CD4-positive, alpha-beta T cell treated with Interleukin-2 at 100 ng/mL for 4 hours (primary cell): ENCODE data around the gene HELT.
"Not testable (repeated sequence)": the region's sequence is repeated elsewhere in the genome, so short reads cannot be mapped to it uniquely, and the experiment has no call there.

Source experiments
- DNase-seq: peaks from one replicate; pipeline ENCODE4 v3.0.0-alpha.2; 2020; ENCODE audit warnings: low spot score

The HELT gene

GRCh38 chr4:185017964-185018772 is at the start of gene HELT:
TSS of gene HELT (plus strand) at chr4:185018490. CDS start at chr4:185018929, 439 bp downstream.
- no peak for DNase-seq

- DNase-seq: no peak
Observed at GRCh38 chr4:184968784-184969201, 49.5 kb upstream of the HELT start.

GRCh38 chr4:184969610-184970009 is 48.7 kb upstream of the HELT start:
- no peak for DNase-seq

DNA sequence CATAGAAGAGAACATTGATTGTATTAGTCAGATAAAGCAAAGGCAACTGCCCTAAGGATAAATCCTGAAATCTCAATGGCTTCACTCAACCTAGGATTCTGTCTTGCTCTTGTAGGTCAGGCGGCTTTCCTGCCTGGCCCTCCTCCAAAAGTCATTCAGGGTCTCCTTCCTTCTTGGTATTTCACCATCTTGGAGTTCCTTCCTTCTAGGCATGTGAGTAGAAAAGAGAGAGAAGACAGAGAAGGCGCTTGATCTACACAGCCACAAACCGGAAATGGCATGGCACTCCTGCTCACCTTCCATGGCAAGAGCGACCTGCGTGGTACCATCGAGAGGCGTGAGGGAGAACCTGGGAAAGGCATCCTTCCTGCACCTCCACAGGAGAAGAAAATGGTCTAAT is 45.3 kb upstream of the HELT start:
- no peak for DNase-seq

DNA sequence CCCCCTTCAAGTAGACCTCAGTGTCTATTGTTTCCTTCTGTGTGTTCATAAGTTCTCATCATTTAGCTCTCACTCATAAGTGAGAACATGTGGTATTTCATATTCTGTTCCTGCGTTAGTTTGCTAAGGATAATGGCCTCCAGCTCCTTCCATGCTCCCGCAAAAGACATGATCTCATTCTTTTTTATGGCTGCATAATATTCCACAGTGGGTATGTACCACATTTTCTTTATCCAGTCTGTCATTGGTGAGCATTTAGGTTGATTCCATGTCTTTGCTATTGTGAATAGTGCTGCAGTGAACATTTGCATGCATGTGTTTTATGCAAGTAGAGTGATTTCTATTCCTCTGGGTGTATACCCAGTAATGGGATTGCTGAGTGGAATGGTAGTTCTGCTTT is 41.9 kb upstream of the HELT start:
- DNase-seq: not testable (repeated sequence)

DNA sequence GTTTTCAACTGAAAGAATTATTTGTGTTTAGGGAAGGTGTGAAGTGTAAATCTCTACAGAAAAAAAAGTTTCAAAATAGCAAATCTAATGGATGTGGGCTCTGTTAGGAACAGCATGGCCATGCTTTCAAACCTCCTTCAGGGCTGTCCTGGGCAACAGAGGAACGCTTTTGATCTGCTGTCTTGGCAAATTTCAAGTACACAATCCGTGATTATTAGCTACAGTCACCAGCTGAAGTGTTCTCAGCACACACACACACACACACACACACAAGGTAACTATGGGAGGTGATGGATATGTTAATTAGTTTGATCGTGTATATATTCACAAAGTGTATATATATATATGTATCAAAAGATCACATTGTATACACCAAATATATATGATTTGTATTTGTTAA is 40.5 kb upstream of the HELT start:
- DNase-seq: no peak

GRCh38 chr4:184978211-184978610 is 40.1 kb upstream of the HELT start:
- no peak for DNase-seq

DNA sequence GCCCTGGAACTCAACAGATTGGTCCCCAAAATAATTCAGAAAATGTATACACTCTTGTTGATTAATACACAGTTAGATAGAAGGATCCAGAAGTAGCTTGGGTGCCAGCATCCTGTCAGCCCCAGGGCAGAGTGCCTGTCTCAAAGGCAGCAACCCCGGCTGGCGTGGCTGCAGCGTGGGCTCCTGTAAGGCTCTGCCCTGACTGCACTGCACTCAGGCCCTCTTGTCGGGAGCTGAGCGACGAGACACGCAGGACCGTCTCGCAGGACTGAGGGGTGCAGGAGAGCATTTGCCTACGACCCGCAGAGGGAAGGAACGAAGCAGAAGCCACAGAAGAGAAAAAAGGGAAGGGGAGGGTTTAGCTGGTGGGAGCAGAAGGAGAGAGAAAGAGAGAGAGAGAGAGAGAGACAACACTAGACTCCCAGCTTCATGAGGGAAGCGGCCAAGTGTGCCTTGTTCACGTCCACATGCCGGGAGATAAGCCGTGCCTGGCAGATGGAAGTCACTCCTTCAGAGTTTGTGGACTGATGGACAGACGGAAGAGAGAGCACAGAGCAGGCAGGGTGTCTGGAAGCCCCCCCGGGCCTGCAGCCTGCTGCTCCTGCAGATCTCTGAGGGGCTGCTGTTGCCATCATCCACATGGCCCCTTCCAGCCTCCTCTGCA is 38.7 kb upstream of the HELT start:
- no peak for DNase-seq

- DNase-seq: no peak
Observed at GRCh38 chr4:184980261-184980660, 38.0 kb upstream of the HELT start.

DNA sequence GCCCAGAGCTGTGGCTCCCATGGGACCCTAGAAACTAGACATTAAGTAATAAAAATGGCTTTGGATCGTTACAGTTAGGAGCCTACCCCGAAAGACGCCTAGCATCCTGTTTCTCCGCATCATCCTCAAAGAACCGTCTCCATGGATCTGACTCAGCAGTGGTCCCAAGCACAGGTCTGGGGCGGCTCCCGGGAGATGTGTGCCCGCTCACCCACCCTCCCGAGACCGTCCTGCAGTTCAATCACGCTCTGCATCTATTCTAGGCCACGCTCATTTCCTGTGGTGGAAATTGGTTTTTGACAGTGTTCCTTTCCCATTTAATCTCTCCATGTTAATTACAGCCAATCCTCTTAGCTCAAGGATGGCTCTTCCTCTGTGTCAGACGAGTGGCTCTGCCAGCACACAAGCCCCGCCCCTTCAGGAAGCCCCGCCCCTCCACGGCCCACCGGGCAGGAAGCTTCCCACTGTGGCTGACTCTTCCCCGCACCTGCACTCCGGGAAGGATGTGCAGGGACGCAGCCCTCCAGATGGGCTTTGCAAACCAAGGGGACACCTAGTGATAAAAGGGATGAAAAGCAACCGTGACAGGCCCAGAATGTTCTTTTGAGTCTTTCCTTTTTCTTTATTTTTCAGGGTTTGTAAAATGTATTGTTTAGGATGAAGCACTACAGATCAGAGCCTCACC is 34.5 kb upstream of the HELT start:
- DNase-seq: peak; percentile 48

DNA sequence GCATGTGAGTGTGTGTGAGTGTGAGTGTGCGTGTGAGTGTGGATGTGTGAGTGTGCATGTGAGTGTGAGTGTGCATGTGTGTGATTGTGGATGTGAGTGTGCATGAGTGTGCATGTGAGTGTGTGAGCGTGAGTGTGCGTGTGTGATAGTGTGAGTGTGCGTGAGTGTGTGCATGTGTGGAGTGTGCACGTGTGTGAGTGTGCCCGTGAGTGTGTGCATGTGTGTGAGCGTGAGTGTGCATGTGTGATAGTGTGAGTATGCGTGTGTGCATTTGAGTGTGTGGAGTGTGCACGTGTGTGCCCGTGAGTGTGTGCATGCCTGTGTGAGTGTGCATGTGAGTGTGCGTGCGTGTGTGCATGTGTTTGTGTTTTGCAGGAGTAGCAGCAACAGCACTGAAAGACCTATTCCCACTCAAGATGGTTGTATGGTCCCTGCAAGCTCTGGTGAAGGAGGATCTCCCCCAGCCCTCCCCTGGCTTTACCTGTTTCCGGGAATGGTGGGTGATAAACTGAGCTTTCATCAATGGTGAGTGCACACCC is 30.7 kb upstream of the HELT start:
- DNase-seq: no peak

- DNase-seq: no peak
Observed at GRCh38 chr4:184988611-184989010, 29.7 kb upstream of the HELT start.

GRCh38 chr4:184989283-184989682 is 29.0 kb upstream of the HELT start:
- DNase-seq: not testable (repeated sequence)

GRCh38 chr4:184990131-184990530 is 28.2 kb upstream of the HELT start:
- not testable (repeated sequence) for DNase-seq

- no peak for DNase-seq
Observed at GRCh38 chr4:184991860-184992259, 26.4 kb upstream of the HELT start.

DNA sequence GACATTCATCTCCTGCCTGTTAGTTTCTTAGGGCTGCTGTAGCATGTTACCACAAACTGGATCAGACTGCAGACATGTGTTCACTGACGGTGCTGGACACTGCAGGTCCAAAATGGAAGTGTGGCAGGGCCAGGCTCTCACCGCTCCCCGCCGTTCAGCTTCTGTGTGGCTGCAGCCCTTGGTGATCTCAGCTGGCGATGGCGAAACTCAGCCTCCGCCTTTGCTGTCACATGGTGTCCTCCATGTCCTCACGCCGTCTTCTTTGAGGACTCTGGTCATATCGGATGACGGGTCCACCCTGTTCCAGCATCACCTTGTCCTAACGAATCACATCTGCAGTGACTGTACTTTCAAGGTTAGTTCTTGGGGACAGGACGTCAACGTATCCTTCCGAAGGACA is 25.9 kb upstream of the HELT start:
- DNase-seq: no peak

DNA sequence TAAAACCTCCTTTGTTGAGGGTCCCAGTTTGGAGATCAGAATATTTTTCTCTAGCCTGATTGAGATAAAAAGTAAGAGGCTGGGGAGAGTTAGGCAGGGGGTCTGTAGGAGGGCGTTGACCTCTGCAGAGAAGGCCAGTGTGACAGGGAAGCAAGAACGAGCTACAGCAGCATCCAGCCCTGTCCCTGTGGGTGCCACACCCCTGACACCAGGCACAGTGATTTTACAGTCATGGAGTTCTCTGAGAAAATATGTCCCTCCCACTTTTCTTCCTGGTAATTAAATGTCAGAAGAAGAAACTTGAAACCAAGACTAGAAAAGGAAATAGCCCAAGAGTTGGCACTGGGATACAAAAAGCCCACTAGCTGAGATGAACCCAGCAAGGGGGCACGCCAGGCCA is 25.0 kb upstream of the HELT start:
- DNase-seq: no peak

DNA sequence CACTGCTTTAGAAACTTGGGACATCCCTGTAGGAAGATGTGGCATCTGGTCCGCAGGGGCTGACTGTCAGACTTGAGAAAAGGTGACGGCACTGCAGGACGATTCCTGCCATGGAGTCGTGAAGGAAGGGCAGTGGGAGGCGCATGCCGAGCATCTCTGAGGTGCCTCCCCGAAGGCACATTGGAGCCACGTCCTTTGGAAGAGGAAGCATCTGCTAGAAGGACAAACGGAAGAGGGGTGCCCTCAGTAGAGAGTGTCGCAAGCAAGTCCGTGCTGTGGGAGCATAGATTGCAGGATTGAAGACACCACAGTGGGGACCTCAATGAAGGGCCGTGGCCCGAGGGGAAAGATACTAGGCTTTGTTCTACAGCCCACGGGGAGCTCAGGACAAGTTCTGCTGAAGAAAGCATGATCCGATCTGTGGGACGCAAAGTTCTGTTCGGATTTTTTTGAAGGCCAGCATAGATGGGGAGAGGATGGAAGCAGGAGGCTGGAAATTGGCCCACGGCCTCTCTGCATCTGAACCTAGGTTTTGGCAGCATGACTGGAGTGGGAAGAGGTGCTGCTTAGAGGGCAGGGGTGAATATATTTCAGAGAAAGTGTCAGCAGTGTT is 24.2 kb upstream of the HELT start:
- no peak for DNase-seq

- no peak for DNase-seq
Observed at GRCh38 chr4:184994623-184995010, 23.7 kb upstream of the HELT start.

- DNase-seq: not testable (repeated sequence)
Observed at GRCh38 chr4:184997656-184998055, 20.6 kb upstream of the HELT start.

- DNase-seq: no peak
Observed at GRCh38 chr4:185002784-185003183, 15.5 kb upstream of the HELT start.

GRCh38 chr4:185003596-185004351 is 14.5 kb upstream of the HELT start:
- DNase-seq: no peak
